GM12874 (cell line): ENCODE measurements around the gene DHX35.

Experiments used
- TF ChIP-seq, protein P1 (sequence below): IDR thresholded peaks from 2 replicates; pipeline ENCODE4 v1.5.1; 2011; ENCODE audit warnings: low read depth, mild to moderate bottlenecking, control low read depth, low read length, moderate library complexity; ENCODE audit not compliant: insufficient read depth

The DHX35 gene

DNA sequence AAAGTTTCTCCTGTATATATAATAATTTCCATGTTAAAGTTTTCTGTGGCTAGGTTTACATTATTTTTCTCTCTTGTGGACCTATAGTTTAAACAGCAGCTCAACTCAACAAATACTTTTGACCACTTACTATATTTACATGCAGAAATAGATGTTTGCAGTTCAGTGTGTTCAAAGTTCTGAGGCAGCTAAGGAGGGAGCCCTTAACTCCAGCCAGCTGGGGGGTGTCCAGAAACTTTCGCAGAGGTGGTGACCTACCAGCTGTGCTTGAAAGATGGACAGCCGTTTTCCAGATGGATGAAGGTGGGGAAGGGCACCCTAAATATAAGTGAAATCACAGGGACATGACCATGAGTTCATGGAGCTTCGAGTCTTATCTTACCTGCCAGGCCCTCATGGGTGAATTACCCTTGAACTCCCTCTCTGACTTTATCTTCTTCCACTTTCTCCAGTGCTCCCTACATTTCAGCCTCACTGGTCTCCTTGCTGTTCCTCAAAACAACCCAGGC, 33.4 kb downstream of the DHX35 start:
- TF ChIP-seq, protein P1, sequence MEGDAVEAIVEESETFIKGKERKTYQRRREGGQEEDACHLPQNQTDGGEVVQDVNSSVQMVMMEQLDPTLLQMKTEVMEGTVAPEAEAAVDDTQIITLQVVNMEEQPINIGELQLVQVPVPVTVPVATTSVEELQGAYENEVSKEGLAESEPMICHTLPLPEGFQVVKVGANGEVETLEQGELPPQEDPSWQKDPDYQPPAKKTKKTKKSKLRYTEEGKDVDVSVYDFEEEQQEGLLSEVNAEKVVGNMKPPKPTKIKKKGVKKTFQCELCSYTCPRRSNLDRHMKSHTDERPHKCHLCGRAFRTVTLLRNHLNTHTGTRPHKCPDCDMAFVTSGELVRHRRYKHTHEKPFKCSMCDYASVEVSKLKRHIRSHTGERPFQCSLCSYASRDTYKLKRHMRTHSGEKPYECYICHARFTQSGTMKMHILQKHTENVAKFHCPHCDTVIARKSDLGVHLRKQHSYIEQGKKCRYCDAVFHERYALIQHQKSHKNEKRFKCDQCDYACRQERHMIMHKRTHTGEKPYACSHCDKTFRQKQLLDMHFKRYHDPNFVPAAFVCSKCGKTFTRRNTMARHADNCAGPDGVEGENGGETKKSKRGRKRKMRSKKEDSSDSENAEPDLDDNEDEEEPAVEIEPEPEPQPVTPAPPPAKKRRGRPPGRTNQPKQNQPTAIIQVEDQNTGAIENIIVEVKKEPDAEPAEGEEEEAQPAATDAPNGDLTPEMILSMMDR = no peak

DNA sequence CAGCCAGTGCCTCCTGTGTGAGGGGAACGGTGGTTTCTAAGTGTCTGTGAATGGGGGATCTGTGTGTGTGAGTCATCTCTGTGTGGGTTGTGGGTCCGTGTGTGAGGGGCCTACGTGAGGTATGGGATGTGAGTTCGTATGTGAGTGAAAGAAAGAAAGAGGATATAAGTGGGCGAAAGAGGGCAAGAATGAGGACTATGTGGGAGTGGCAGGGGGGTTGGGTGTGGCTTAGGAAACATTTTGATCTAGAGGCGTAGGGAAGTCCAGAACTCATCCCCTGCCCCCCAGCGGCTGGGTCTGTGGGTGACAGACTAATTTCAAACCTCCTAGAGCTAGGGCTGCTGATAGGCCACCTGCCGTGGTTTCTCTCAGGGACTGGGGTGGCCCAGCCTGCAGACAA, 35.5 kb downstream of the DHX35 start:
- TF ChIP-seq, protein P1 = peak; percentile 61

DNA sequence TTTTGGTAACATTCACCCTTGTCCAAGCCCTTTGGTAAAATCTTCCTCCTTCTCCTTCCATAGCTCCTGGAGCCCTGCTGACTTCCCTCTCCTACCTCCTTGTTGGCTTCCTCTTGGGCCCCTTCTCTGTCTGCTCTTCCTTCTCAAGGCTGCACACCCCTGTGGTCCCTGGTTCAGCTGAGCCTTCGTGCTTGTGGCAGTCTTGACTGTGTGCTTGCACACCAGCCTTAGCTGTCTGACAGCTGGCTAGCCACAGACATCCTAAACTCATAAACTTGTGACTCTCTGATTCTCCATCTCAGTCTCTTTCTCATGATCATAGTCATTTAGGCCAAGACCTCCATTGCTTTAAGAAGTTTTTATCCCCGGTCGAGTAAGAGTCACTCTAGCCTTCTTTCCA, 37.1 kb downstream of the DHX35 start:
- TF ChIP-seq, protein P1 = no peak

DNA sequence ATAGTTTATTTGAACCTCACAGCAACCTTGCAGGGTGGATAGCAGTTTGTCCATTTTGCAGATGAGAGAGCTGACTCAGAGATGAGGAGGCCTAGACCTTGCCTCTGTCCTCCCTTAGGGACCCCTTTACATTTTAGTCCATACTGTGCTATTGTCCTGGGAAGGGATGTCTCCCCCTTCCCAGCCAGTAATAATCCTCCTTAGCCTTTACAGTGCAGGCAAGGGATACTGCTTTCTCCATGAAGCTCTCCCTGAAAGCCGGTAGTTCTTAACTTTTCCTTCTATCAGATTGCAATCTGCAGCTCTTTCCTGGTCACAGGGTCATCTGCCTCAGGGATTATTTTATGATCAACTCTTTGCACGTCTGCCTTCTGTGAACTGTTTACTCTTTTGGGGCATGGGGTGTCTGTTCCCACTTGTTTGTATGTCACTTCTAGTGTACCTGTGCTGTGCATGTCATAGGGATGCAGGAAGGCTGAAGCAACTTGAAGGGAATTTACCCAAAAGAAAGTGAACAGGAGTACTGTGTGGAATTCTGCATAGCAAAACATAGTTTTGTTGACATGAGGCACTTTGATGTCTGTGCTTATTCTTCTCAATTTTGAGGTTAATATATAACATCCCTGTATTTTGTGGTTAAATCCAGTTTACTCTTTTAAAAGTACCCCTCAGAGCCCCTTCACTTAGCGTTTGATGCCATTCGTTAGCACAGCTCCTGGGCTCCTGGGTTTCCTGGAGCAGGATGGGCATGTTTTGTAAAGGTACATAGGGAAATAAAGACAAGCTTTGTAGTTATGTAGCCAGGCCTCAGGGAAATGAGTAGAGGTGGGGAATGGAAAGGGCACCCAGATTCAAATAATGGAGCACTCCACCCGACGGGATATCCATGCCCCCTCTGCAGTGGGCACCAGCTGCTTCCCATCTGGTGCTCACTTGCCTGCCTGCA, 38.1 kb downstream of the DHX35 start:
- TF ChIP-seq, protein P1 = no peak

DNA sequence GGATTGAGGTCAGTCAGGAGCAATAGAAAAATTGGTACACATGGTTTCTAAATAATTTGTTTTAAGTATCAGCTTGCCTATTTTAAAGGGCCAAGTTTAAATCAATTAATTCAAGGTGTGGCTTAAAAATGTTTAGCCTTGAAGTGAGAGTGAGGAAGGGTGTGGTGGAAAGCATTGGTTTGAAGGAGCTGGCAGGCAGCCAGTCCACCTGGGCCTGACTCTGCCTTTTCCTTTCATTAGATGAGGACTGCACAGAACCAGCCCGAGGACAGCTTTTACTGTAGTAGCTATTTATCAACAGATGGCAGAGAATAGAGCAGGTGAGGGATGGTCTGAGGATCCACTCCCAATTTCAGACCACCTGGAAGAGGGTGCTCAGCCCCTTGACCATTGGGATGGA, 42.4 kb downstream of the DHX35 start:
- TF ChIP-seq, protein P1 = no peak

DNA sequence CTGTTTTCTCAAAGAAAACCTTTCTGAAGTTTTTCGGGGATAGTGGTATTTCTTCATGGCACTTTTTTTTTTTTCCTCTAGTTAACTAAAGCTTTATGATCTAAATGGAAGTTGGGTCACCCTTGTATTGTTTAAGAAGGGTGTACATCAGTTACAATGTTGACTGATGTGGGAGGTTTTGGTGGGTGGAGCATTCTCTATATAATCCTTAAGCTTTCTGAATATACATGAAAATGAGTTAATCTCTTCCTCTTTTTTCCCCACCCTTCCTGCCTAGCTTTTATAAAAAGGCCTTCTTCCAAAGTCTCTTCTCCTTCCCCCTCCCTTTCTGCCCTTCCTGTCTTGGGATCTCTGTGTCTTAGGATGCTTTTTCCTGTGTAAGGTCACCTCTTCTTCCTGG, 47.2 kb downstream of the DHX35 start:
- TF ChIP-seq, protein P1 = no peak

DNA sequence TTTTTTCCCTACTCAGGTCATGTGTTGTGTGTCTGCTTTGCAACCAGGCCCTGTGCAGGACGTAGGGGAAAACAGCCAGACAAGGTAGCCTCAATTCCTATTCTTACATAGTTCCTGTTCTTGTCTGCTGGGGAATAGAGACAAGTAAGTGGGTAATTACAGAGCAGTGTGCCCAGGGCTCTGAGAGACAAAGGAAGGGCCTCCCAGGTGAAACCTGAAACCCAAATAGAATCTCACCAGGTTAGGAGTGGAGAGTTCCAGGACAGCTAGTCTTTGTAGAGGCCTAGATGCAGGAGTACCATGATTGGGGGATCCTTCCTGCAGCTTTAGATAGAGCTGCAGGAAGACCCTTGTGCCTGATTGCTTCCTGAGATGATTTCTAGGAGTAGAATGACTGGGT, 48.4 kb downstream of the DHX35 start:
- TF ChIP-seq, protein P1 = no peak
